Prostate gland (tissue), 2 donors: ENCODE measurements around the gene CLDN20. TPM values are rescaled to one million over a fixed set of nuclear protein-coding genes. Genes with fewer than 3 reads are reported as not detected.

Experiments
- DNase-seq: peaks from one replicate; pipeline ENCODE4 v3.0.0-alpha.2; 2019; ENCODE audit warnings: low spot score
- H3K27ac ChIP-seq, 2 donors: fragments of 200-600 bp; sonication (generic); 2 replicates each; pipeline ENCODE4 v1.5.1; 2017 to 2019
- H3K27me3 ChIP-seq: fragments of 200-600 bp; sonication (generic); replicated peaks from 2 replicates; pipeline ENCODE4 v1.5.1; 2019; ENCODE audit not compliant: insufficient read depth
- H3K36me3 ChIP-seq, 2 donors: fragments of 200-600 bp; sonication (generic); 1 replicate in 1 of 2; 2 replicates in 1 of 2; pipeline versions ENCODE4 v1.5.1 to v1.8.1; 2017 to 2019
- H3K4me1 ChIP-seq: fragments of 200-600 bp; sonication (generic); replicated peaks from 2 replicates; pipeline ENCODE4 v1.5.1; 2019
- H3K4me3 ChIP-seq, 2 donors: fragments of 200-600 bp; sonication (generic); 2 replicates each; pipeline ENCODE4 v1.5.1; 2017 to 2019
- H3K9me3 ChIP-seq: fragments of 200-600 bp; sonication (generic); 2 replicates; pipeline ENCODE4 v1.5.1; 2017
- CTCF ChIP-seq, 4 experiments: fragments of 200-600 bp in 2 of 4; fragments of 450-650 bp in 2 of 4; sonication (generic) in 2 of 4; IDR thresholded peaks; 1 replicate in 3 of 4; 2 replicates in 1 of 4; pipeline ENCODE4 v1.5.1; 2016 to 2019; ENCODE audit warnings: antibody characterized with exemption in 4 of 4, mild to moderate bottlenecking in 2 of 4, moderate library complexity in 2 of 4
- POLR2A ChIP-seq: fragments of 450-650 bp; IDR thresholded peaks from one replicate; pipeline ENCODE4 v1.6.1; 2016; ENCODE audit warnings: antibody characterized with exemption, mild to moderate bottlenecking
- POLR2AphosphoS5 ChIP-seq: sonication (generic); formaldehyde crosslinking; IDR thresholded peaks from one replicate; pipeline ENCODE4 v1.6.1; 2017; ENCODE audit warnings: antibody characterized with exemption
- WGBS: methylation state at CpG from one replicate; pipeline ENCODE4 v1.1.5; 2018; 5-methylcytosine and 5-hydroxymethylcytosine counted together
- intact Hi-C: fragments of 100-400 bp; cut with DNase I; formaldehyde crosslinking; loops from one replicate; pipeline ENCODE4 v1.14.2; 2022
- total RNA-seq, 2 donors: library from RNA; depleted of rRNA; stranded (reverse); fragments of >200 nt; gene quantifications; one replicate each; pipeline ENCODE4 v1.1.0, GENCODE V29; 2016

CLDN20 gene
- total RNA-seq, 2 donors from 2014 or later = not detected

- Histone ChIP-seq H3K4me1 (peaks cover 6% of the 10 kb centered on the region), H3K27me3 (no peaks in the 10 kb centered on the region), H3K27ac (no peak overlapping the region), H3K36me3 (no peaks in the 10 kb centered on the region), H3K4me3 (no peak overlapping the region), H3K9me3 (no peaks in the 10 kb centered on the region)
- intact Hi-C loops = no loop called here
- DNase-seq = no peak
- WGBS = 55% methylated on average over 2 of the region's 2 CpGs
- no peak for TF ChIP-seq POLR2AphosphoS5
- TF ChIP-seq POLR2A = no peak
- TF ChIP-seq CTCF (IDR thresholded peaks at IDR 0.05) = no peak
Observed at GRCh38 chr6:155274106-155274505, 10.3 kb downstream of the CLDN20 start.

DNA sequence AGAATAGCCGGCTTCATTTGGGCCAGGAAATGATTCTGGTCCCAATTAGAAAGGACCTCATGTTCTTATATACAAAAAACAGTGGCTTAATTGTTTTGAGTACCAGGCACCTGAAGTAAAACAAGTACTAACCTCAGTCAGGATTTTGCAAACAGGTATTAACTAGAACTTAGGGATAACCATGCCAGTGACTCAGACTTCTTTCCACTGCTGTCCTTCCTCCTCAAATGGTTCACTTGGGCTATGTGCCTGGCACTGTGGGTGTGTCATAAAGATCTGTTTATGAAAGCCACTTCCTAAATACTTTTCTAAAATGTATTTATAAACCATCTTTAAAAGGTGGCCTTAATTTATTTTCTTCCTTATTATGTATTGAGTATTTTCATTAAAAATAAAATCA is 10.7 kb downstream of the CLDN20 start:
- H3K4me1 ChIP-seq = peaks cover 6% of the 10 kb centered on the region
- 60% methylated on average over 1 of the region's 1 CpG for WGBS
- intact Hi-C loops = no loop called here
- no peaks in the 10 kb centered on the region for H3K9me3 ChIP-seq
- H3K4me3 ChIP-seq = no peak overlapping the region
- no peaks in the 10 kb centered on the region for H3K27me3 ChIP-seq
- no peak overlapping the region for H3K27ac ChIP-seq
- no peak for TF ChIP-seq POLR2AphosphoS5
- no peak for TF ChIP-seq POLR2A
- no peak for TF ChIP-seq CTCF (IDR thresholded peaks at IDR 0.05)
- DNase-seq = no peak
- no peaks in the 10 kb centered on the region for H3K36me3 ChIP-seq

DNA sequence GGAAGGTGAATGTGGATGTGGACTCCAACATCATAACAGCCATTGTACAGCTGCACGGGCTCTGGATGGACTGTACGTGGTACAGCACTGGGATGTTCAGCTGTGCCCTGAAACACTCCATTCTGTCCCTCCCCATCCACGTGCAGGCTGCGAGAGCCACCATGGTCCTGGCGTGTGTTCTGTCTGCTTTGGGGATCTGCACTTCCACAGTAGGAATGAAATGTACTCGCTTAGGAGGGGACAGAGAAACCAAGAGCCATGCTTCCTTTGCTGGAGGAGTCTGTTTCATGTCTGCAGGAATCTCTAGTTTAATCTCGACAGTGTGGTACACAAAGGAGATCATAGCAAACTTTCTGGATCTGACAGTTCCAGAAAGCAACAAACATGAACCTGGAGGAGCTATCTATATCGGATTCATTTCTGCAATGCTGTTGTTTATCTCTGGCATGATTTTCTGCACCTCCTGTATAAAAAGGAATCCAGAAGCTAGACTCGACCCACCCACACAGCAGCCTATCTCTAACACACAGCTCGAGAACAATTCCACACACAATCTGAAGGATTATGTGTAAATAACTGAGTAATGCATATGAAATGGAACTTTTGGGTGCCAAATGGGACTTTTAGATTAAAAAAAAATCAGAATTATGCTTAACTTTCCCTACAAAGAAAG is 12.1 kb downstream of the CLDN20 start:
- no peak for DNase-seq
- H3K27me3 ChIP-seq = no peaks in the 10 kb centered on the region
- peak overlapping the region in 1 of 2 donors; percentile 43 for H3K27ac ChIP-seq
- H3K36me3 ChIP-seq = no peaks in the 10 kb centered on the region
- 49% methylated on average over 10 of the region's 10 CpGs for WGBS
- H3K4me1 ChIP-seq = peaks cover 6% of the 10 kb centered on the region
- H3K9me3 ChIP-seq = no peaks in the 10 kb centered on the region
- intact Hi-C loops = no loop called here
- no peak overlapping the region for H3K4me3 ChIP-seq
- no peak for TF ChIP-seq POLR2AphosphoS5
- TF ChIP-seq CTCF (IDR thresholded peaks at IDR 0.05) = no peak
- no peak for TF ChIP-seq POLR2A

DNA sequence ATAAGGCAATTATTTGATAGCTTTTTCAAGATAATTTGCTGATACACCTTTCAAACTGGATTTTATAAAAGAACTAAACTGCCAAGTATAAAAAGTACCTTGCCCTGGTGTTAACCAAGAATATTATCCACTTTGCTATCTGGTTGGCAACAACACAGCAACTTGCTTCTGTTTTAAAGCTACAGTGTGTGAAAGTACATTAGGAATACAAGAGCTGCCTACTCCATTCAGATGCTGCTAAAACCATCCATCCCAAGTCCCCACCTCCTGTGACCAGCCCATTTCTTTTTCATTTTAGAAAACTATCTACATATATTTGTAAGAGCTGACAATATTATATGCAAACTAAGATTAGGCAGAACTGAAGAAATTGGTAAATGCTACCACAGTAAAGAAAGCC is 12.8 kb downstream of the CLDN20 start:
- H3K27ac ChIP-seq = no peak overlapping the region
- no peak for DNase-seq
- no peaks in the 10 kb centered on the region for H3K36me3 ChIP-seq
- H3K4me1 ChIP-seq = peaks cover 6% of the 10 kb centered on the region
- no peak for TF ChIP-seq POLR2AphosphoS5
- TF ChIP-seq POLR2A = no peak
- TF ChIP-seq CTCF (IDR thresholded peaks at IDR 0.05) = no peak
- no peak overlapping the region for H3K4me3 ChIP-seq
- intact Hi-C loops = no loop called here
- no peaks in the 10 kb centered on the region for H3K27me3 ChIP-seq
- no peaks in the 10 kb centered on the region for H3K9me3 ChIP-seq

DNA sequence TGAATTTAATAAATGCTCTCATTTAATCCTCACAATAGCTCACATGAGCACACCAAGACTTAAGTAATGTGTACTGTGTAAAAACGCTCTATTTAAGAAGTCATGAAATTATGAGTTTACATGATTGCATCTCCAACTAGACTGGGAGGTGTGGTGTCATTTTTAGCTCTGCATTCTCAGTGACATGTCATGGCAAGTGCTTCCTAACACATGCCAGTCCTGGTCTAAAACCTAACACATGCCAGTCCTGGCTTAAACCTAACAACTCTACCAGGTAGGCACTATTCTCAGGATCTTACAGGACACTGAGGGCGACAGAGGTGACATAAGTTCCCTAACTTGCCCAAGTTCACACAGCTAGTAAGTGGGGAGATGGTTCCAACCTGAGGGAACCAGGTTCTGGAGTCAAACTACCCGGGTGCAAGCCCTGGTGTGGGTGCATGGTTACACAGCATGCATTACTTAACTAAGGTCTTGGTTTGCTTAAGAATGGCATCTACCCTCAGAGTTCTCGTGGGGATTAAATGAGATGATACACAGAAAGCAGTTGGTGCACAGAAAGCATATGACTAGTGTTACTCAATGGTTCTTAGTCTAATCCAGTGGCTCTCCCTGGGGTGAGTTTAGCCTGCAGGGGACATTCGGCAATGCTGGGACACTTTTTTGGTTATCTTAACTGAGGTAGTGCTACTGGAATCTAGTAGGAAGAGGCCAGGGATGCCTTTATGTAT is 14.7 kb downstream of the CLDN20 start:
- TF ChIP-seq CTCF (IDR thresholded peaks at IDR 0.05) (no peak), POLR2A (no peak), POLR2AphosphoS5 (no peak)
- 87% methylated on average over 5 of the region's 5 CpGs for WGBS
- no peak for DNase-seq
- Histone ChIP-seq H3K27ac (no peak overlapping the region), H3K27me3 (no peaks in the 10 kb centered on the region), H3K36me3 (no peaks in the 10 kb centered on the region), H3K4me1 (no peaks in the 10 kb centered on the region), H3K4me3 (no peak overlapping the region), H3K9me3 (no peaks in the 10 kb centered on the region)
- intact Hi-C loops = no loop called here
